ENCODE results near the gene AQP1.

AQP1 gene

GRCh38 chr7:30930621-30931020 is 19.0 kb downstream of the AQP1 start:
- no peak overlapping the region for H3K4me3 ChIP-seq (ENCODE audit: low read depth, low read length)
- TF ChIP-seq CTCF (IDR thresholded peaks at IDR 0.05; ENCODE audit: insufficient read depth, low read length, missing control alignments) = no peak
- CTCF ChIA-PET = interaction anchor here (1.1 to 3.0 kb wide), 4 partner anchors 8 to 192 kb away, joined by 5 to 45 read pairs (median 7); no protein-coding TSS in a partner anchor
- no peak for DNase-seq (ENCODE audit: low read depth, low spot score)
- POLR2A ChIA-PET = no interaction called here

- no peak overlapping the region for H3K4me3 ChIP-seq (ENCODE audit: low read depth, low read length)
- ChIA-PET CTCF (interaction anchor here (1.2 to 3.0 kb wide), 3 partner anchors 8 to 191 kb away, joined by 6 to 45 read pairs (median 8); no protein-coding TSS in a partner anchor), POLR2A (interaction anchor here (0.7 kb wide), 1 partner anchor 43 kb away, joined by 3 read pairs; no protein-coding TSS in a partner anchor)
- TF ChIP-seq CTCF (IDR thresholded peaks at IDR 0.05; ENCODE audit: insufficient read depth, low read length, missing control alignments) = no peak
- DNase-seq (ENCODE audit: low read depth, low spot score) = no peak
Measured at GRCh38 chr7:30931161-30931928, 19.7 kb downstream of the AQP1 start.

- no peak overlapping the region for H3K4me3 ChIP-seq (ENCODE audit: low read depth, low read length)
- no peak for DNase-seq (ENCODE audit: low read depth, low spot score)
- POLR2A ChIA-PET = interaction anchor here (0.7 kb wide), 1 partner anchor 44 kb away, joined by 3 read pairs; no protein-coding TSS in a partner anchor
- CTCF ChIA-PET = interaction anchor here (1.2 to 2.0 kb wide), 2 partner anchors 51 to 190 kb away, joined by 6 to 8 read pairs; no protein-coding TSS in a partner anchor
- no peak for TF ChIP-seq CTCF (IDR thresholded peaks at IDR 0.05; ENCODE audit: insufficient read depth, low read length, missing control alignments)
Measured at GRCh38 chr7:30931929-30932540, 20.4 kb downstream of the AQP1 start.

GRCh38 chr7:30932562-30932961 is 20.9 kb downstream of the AQP1 start:
- ChIA-PET POLR2A (no interaction called here), CTCF (interaction anchor here (7.6 kb wide), 1 partner anchor 11 kb away, joined by 77 read pairs; no protein-coding TSS in a partner anchor)

GRCh38 chr7:30933124-30933974 is 21.7 kb downstream of the AQP1 start:
- POLR2A ChIA-PET = no interaction called here
- no peak for TF ChIP-seq CTCF (IDR thresholded peaks at IDR 0.05; ENCODE audit: insufficient read depth, low read length, missing control alignments)
- no peak for DNase-seq (ENCODE audit: low read depth, low spot score)
- CTCF ChIA-PET = interaction anchor here (0.9 to 7.6 kb wide), 6 partner anchors 10 to 200 kb away, joined by 3 to 77 read pairs (median 12); no protein-coding TSS in a partner anchor
- H3K4me3 ChIP-seq (ENCODE audit: low read depth, low read length) = no peak overlapping the region

More at GRCh38 chr7:30932562-30932961, 20.9 kb downstream of the AQP1 start:
- DNase-seq (ENCODE audit: low read depth, low spot score) = no peak
- no peak overlapping the region for H3K4me3 ChIP-seq (ENCODE audit: low read depth, low read length)
- TF ChIP-seq CTCF (IDR thresholded peaks at IDR 0.05; ENCODE audit: insufficient read depth, low read length, missing control alignments) = no peak
